ENCODE data around the gene TMOD4.

DNA sequence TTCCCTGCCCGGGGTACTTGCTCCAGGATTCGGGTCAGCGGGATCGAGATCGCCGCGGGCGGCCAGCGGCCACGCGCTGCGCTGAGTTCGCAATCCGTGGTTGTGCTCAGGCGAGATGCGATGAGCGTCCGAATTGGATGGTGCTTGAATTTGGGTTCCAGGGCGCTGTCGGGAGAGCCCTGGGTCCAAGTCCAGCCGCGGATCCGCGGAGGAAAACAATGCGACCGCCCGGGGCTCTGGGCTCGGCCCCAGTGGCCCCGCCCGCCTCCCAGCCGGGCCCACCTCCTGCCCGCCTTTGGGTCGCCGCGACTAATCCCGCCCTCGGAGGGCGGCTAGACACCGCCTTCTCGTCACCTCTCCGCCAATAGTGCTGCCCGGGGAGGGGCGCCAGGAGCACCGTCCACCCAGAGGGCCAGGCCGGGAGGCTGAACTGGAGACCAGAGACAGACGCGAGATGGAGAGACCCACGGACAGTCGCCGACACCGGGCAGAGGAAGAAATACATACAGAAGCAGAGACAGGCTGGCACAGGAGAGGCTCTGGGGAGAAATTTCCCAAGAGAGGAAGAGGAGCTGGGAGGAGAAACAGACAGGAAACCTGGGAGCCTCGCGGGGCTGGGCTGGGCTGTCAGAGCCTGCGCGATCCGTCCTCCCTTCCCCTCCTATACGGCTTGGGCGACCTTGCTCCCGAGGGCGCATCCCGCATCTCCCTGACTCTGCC lies 29.2 kb downstream of the TMOD4 start, which contains the start of gene SEMA6C:
- TF ChIP-seq, protein P1, sequence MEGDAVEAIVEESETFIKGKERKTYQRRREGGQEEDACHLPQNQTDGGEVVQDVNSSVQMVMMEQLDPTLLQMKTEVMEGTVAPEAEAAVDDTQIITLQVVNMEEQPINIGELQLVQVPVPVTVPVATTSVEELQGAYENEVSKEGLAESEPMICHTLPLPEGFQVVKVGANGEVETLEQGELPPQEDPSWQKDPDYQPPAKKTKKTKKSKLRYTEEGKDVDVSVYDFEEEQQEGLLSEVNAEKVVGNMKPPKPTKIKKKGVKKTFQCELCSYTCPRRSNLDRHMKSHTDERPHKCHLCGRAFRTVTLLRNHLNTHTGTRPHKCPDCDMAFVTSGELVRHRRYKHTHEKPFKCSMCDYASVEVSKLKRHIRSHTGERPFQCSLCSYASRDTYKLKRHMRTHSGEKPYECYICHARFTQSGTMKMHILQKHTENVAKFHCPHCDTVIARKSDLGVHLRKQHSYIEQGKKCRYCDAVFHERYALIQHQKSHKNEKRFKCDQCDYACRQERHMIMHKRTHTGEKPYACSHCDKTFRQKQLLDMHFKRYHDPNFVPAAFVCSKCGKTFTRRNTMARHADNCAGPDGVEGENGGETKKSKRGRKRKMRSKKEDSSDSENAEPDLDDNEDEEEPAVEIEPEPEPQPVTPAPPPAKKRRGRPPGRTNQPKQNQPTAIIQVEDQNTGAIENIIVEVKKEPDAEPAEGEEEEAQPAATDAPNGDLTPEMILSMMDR (IDR thresholded peaks at IDR 0.05; ENCODE audit: insufficient read depth, low read length, poor library complexity, severe bottlenecking): no peak
- TF ChIP-seq EZH2phosphoT487 (conservative IDR thresholded peaks at IDR 0.05; ENCODE audit: low read length): no peak
